Measurements from ENCODE around the gene ZNF497.

Gene ZNF497

GRCh38 chr19:58396691-58397532 is 34.4 kb upstream of the ZNF497 start:
- Histone ChIP-seq H3K4me3 (ENCODE audit: insufficient read depth in 1 of 2, low read depth in 1 of 2, low read length in 2 of 2) (no peak overlapping the region), H2BK120ac (ENCODE audit: low read depth, low read length) (no peak overlapping the region), H2BK12ac (ENCODE audit: low read length in 2 of 2) (no peak overlapping the region), H2AFZ (ENCODE audit: low read depth, low read length) (no peak overlapping the region), H3K4me2 (ENCODE audit: low read length, poor library complexity, severe bottlenecking) (no peak overlapping the region), H2BK5ac (ENCODE audit: low read depth, low read length, poor library complexity, severe bottlenecking) (no peak overlapping the region), H3K36me3 (ENCODE audit: control insufficient read depth in 1 of 2, insufficient read depth in 2 of 2, low read depth in 1 of 2, low read length in 2 of 2) (peaks cover 33 to 56% of the 10 kb centered on the region in 2 experiments), H3K4ac (ENCODE audit: low read depth in 1 of 2, low read length in 2 of 2) (no peak overlapping the region), H3K14ac (ENCODE audit: low read length in 2 of 2) (no peak overlapping the region), H3K9me3 (ENCODE audit: control insufficient read depth, low read length) (no peaks in the 10 kb centered on the region), H4K8ac (ENCODE audit: low read length) (peak overlapping the region; percentile 15), H2AK5ac (ENCODE audit: low read length, severe bottlenecking) (no peak overlapping the region), H3K27ac (ENCODE audit: low read length, poor library complexity, severe bottlenecking) (no peak overlapping the region), H3K79me1 (replicated peaks; ENCODE audit: low read length, poor library complexity, severe bottlenecking) (peaks cover 12% of the 10 kb centered on the region), H3K23ac (ENCODE audit: low read length in 2 of 2) (no peak overlapping the region), H4K91ac (ENCODE audit: low read length) (no peak overlapping the region), H3K4me1 (ENCODE audit: control insufficient read depth, insufficient read depth, low read depth, low read length) (peaks cover 21% of the 10 kb centered on the region), H3K27me3 (ENCODE audit: control insufficient read depth in 1 of 2, insufficient read depth in 1 of 2, low read length in 2 of 2) (peaks cover 0 to 8% of the 10 kb centered on the region in 2 experiments), H3K9ac (ENCODE audit: low read length) (no peak overlapping the region), H3K18ac (ENCODE audit: low read depth in 1 of 2, low read length in 2 of 2) (no peak overlapping the region), H2BK15ac (ENCODE audit: low read depth, poor library complexity, severe bottlenecking) (no peak overlapping the region)
- no peak for DNase-seq
- 76% methylated on average over 58 of the region's 58 CpGs for WGBS

GRCh38 chr19:58395979-58396627 is 33.6 kb upstream of the ZNF497 start:
- H3K4me2 ChIP-seq (ENCODE audit: low read length, poor library complexity, severe bottlenecking) = no peak overlapping the region
- H3K9me3 ChIP-seq (ENCODE audit: control insufficient read depth, low read length) = no peaks in the 10 kb centered on the region
- peaks cover 36 to 63% of the 10 kb centered on the region in 2 experiments for H3K36me3 ChIP-seq (ENCODE audit: control insufficient read depth in 1 of 2, insufficient read depth in 2 of 2, low read depth in 1 of 2, low read length in 2 of 2)
- H2BK120ac ChIP-seq (ENCODE audit: low read depth, low read length) = no peak overlapping the region
- peaks cover 12% of the 10 kb centered on the region for H3K79me1 ChIP-seq (replicated peaks; ENCODE audit: low read length, poor library complexity, severe bottlenecking)
- peak overlapping the region; percentile 28 for H4K91ac ChIP-seq (ENCODE audit: low read length)
- H2AK5ac ChIP-seq (ENCODE audit: low read length, severe bottlenecking) = no peak overlapping the region
- H2BK15ac ChIP-seq (ENCODE audit: low read depth, poor library complexity, severe bottlenecking) = no peak overlapping the region
- H3K23ac ChIP-seq (ENCODE audit: low read length in 2 of 2) = peak overlapping the region in 1 of 2 experiments; percentile 44
- no peak overlapping the region for H2AFZ ChIP-seq (ENCODE audit: low read depth, low read length)
- H2BK12ac ChIP-seq (ENCODE audit: low read length in 2 of 2) = peak overlapping the region in 1 of 2 experiments; percentile 15
- no peak overlapping the region for H2BK5ac ChIP-seq (ENCODE audit: low read depth, low read length, poor library complexity, severe bottlenecking)
- no peak overlapping the region for H3K9ac ChIP-seq (ENCODE audit: low read length)
- H3K14ac ChIP-seq (ENCODE audit: low read length in 2 of 2) = peak overlapping the region in 1 of 2 experiments; percentile 53
- H3K4me3 ChIP-seq (ENCODE audit: insufficient read depth in 1 of 2, low read depth in 1 of 2, low read length in 2 of 2) = no peak overlapping the region
- peak overlapping the region; percentile 83 for H4K8ac ChIP-seq (ENCODE audit: low read length)
- peaks cover 0 to 8% of the 10 kb centered on the region in 2 experiments for H3K27me3 ChIP-seq (ENCODE audit: control insufficient read depth in 1 of 2, insufficient read depth in 1 of 2, low read length in 2 of 2)
- 16% methylated on average over 49 of the region's 75 CpGs for WGBS
- no peak overlapping the region for H3K27ac ChIP-seq (ENCODE audit: low read length, poor library complexity, severe bottlenecking)
- H3K4ac ChIP-seq (ENCODE audit: low read depth in 1 of 2, low read length in 2 of 2) = peak overlapping the region in 1 of 2 experiments; percentile 13
- peaks cover 20% of the 10 kb centered on the region for H3K4me1 ChIP-seq (ENCODE audit: control insufficient read depth, insufficient read depth, low read depth, low read length)
- no peak for DNase-seq
- peak overlapping the region in 1 of 2 experiments; percentile 54 for H3K18ac ChIP-seq (ENCODE audit: low read depth in 1 of 2, low read length in 2 of 2)

DNA sequence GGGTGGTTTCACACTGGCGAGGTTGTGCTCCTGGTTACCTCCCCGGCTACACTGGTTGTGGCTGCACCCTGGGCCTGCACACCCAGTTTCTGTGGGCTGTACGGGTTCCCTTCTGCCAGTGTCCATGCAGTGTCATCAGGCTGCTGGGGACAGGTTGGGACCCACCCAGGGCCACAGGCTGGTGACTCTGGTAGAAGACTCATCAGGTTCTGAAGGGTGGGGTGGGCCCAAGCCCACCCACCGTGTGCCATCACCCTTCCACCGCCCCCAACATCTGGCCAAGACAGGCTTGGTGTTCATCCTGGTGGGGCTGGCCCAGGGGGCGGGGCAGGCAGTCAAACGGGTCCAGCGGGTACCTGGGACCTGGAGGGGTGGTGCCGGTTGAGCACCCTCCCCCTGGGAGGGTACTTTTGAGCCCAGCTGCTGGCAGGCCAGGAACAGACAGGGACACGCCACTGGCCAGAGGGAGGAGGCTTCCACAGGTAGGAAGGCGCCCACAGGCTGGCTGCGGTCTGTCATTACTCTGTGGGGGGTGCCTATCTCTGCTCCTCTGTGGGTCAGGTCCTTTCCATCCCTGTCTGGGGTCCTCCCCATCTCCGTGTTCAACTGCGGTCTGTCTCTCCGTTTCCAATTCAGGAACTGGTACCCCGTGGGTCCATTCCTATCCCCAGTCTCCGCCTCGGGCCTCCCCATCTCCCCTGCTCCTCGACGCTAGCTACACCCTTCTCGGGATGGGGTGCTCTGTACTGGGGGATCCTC is 32.8 kb upstream of the ZNF497 start, which contains the start of gene RNF225:
Gene RNF225 (plus strand): TSS at position 437 of the 759 bp plus-strand sequence. CDS start 434 bp downstream, outside the sequence.
- DNase-seq = no peak
- Histone ChIP-seq H3K79me1 (replicated peaks; ENCODE audit: low read length, poor library complexity, severe bottlenecking) (peaks cover 12% of the 10 kb centered on the region), H2AFZ (ENCODE audit: low read depth, low read length) (no peak within 1 kb of the TSS), H3K9me3 (ENCODE audit: control insufficient read depth, low read length) (no peaks in the 10 kb centered on the region), H3K18ac (ENCODE audit: low read depth in 1 of 2, low read length in 2 of 2) (peak within 1 kb of the TSS in 1 of 2 experiments; percentile 54), H4K8ac (ENCODE audit: low read length) (peak within 1 kb of the TSS; percentile 83), H3K4me3 (ENCODE audit: insufficient read depth in 1 of 2, low read depth in 1 of 2, low read length in 2 of 2) (no peak within 1 kb of the TSS), H2BK12ac (ENCODE audit: low read length in 2 of 2) (peak within 1 kb of the TSS in 1 of 2 experiments; percentile 17), H3K9ac (ENCODE audit: low read length) (no peak within 1 kb of the TSS), H3K27ac (ENCODE audit: low read length, poor library complexity, severe bottlenecking) (no peak within 1 kb of the TSS), H3K4me2 (ENCODE audit: low read length, poor library complexity, severe bottlenecking) (no peak within 1 kb of the TSS), H3K4me1 (ENCODE audit: control insufficient read depth, insufficient read depth, low read depth, low read length) (peaks cover 14% of the 10 kb centered on the region), H3K14ac (ENCODE audit: low read length in 2 of 2) (peak within 1 kb of the TSS in 1 of 2 experiments; percentile 53), H2BK120ac (ENCODE audit: low read depth, low read length) (no peak within 1 kb of the TSS), H3K23ac (ENCODE audit: low read length in 2 of 2) (peak within 1 kb of the TSS in 1 of 2 experiments; percentile 44), H2BK15ac (ENCODE audit: low read depth, poor library complexity, severe bottlenecking) (no peak within 1 kb of the TSS), H4K91ac (ENCODE audit: low read length) (peak within 1 kb of the TSS; percentile 28), H2BK5ac (ENCODE audit: low read depth, low read length, poor library complexity, severe bottlenecking) (no peak within 1 kb of the TSS), H3K4ac (ENCODE audit: low read depth in 1 of 2, low read length in 2 of 2) (peak within 1 kb of the TSS in 1 of 2 experiments; percentile 13), H2AK5ac (ENCODE audit: low read length, severe bottlenecking) (no peak within 1 kb of the TSS), H3K27me3 (ENCODE audit: control insufficient read depth in 1 of 2, insufficient read depth in 1 of 2, low read length in 2 of 2) (peaks cover 0 to 8% of the 10 kb centered on the region in 2 experiments), H3K36me3 (ENCODE audit: control insufficient read depth in 1 of 2, insufficient read depth in 2 of 2, low read depth in 1 of 2, low read length in 2 of 2) (peaks cover 43 to 65% of the 10 kb centered on the region in 2 experiments)
- 58% methylated on average over 21 of the region's 21 CpGs for WGBS

Measured in mesenchymal stem cell (in vitro differentiated cells and primary cell).